PFSK-1 (cell line): Measurements from ENCODE around the gene AUTS2.

Source experiments
- FOXP2 ChIP-seq: optimal IDR thresholded peaks from 2 replicates; pipeline ENCODE3; 2011; ENCODE audit warnings: borderline replicate concordance, control low read depth, inconsistent platforms; ENCODE audit not compliant: insufficient read depth; ENCODE audit errors: extremely low read length, extremely low read depth
- POLR2AphosphoS5 ChIP-seq: IDR thresholded peaks from 2 replicates; pipeline ENCODE4 v1.6.1; 2012; ENCODE audit warnings: low read depth, mild to moderate bottlenecking, control low read depth, low read length, moderate library complexity
- SIN3A ChIP-seq: IDR thresholded peaks from 2 replicates; pipeline ENCODE4 v1.6.1; 2012; ENCODE audit warnings: mild to moderate bottlenecking, low read length, moderate library complexity, borderline replicate concordance; ENCODE audit not compliant: insufficient read depth

DNA sequence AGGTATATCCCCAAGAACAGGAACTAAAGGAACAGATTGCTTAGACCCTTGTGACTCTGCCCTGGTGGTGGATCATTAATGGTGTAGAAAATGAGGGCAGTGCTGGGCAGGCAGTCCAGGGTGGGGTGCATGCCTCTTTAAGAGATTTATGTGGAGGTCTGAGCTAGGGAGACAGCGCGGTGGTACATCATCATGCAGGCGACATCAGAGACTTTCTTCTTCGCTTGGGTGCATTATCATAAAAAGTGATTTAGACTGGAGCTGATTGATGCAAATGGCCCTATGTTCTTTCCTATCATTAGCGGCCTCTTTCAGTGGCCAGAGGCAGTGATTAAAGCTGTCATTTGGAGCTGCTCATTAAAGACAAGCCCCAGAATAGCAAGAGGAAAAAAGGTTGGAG is 1014.5 kb downstream of the AUTS2 start:
- no peak for TF ChIP-seq POLR2AphosphoS5
- TF ChIP-seq FOXP2 = no peak
- no peak for TF ChIP-seq SIN3A
